GM21526 (cell line): Measurements from ENCODE around the gene ZFAND3.
"Not testable (repeated sequence)": the region's sequence is repeated elsewhere in the genome, so short reads cannot be mapped to it uniquely, and the experiment has no call there.

Experiments
- ATAC-seq: cut with Tn5 transposase; IDR thresholded peaks from one replicate; pipeline ENCODE4 v1.9.1; 2021; ENCODE audit warnings: moderate library complexity; ENCODE audit not compliant: unreplicated experiment, low FRiP score

Gene ZFAND3

DNA sequence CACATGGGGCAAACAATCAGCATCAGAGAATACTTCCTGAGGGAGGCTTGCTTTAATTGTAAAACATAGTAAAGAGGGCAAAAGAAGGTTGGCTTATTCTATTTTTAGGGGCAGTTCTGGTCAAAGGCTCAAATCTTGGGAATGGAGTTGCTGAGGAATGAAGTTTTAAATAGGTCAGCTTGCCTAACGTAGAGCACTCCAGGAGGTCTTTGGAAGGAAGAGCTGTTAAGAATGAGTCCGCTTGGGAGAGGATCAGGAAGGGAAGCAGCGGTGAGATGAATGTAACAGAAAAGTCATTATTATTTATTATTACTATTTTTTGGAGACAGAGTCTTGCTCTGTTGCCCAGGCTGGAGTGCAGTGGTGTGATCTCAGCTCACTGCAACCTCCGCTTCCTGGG, 108.7 kb downstream of the ZFAND3 start:
- no peak for ATAC-seq

DNA sequence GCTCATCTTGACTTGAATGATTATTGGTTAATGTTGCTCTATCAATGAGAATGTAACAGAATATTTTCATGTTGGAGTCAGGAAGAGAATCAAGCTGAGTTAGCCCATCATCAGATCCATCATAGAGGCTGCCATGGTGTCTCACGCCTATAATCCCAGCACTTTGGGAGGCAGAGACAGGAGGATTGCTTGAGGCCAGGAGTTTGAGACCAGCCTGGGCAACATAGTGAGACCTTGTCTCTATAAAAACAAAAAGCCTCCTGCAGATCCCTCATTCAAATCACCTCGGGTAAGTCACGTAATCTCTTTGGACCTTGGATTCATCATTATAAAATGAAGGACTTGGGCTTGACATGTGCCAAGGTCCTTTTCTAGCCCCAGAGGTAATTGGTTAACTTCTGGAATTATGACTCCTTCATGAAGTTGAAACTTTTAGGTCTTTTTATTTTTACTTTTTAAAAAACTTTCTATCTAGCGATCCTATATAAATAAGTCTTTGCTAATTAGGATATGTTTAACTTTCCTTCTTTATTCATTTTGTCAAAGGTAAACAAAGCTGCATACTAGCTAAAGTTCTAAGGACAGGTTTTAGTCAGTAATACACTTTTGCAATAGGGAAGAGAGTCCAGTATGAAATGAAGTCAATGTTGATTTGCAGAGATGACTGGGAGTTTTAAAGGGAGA, 110.9 kb downstream of the ZFAND3 start:
- no peak for ATAC-seq

DNA sequence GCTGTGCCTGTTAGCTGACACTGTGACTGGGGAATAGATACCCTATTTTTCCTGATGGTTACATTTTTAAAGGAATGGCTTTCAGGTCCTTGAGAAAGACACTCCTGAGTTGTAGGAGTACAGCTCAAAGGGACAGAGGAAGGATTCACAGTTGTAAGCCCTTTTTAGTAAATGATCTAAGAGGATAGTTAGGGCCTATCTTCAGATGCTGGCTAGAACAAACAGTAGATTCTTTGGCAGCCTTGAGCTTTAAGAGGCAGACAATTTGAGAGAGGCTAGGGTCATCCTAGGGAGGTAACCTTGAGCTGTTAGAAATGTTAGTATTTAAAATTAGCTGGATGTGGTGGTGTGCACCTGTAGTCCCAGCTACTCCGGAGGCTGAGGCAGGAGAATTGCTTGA, 111.5 kb downstream of the ZFAND3 start:
- no peak for ATAC-seq

DNA sequence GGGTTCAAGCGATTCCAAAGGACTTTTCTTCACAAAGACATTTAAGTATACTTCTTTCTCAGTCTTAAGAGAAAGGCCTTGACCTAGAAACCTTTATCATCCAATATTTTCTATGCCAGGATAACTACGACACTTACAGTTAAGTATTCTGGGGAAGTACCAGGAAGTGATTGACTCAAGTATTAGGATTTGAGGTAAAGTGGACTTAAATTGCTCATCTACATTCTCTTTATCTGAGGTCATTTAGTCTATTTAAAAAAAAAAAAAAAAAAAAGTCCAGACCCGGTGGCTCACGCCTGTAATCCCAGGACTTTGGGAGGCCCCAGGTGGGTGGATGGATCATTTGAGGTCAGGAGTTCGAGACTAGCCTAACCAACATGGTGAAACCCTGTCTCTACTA, 114.7 kb downstream of the ZFAND3 start:
- ATAC-seq, result no peak

DNA sequence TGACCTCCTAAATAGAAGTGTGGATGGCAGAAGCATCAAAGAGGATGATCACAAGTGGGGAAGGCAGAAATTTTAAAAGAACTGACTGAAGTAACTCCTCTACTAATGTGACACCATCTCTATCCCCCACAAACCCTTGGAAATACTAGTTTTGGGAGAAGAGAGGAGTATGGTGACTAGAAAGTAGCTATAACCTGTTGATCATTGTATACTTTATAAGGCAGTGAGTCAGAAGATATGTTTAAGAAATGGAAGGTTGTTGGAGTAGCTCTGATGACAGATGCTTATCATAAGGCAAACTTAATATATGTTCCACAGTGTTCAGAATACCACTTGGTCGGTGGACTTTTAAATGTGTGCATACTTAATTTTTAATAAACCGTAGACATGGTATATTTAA, 116.6 kb downstream of the ZFAND3 start:
- no peak for ATAC-seq

DNA sequence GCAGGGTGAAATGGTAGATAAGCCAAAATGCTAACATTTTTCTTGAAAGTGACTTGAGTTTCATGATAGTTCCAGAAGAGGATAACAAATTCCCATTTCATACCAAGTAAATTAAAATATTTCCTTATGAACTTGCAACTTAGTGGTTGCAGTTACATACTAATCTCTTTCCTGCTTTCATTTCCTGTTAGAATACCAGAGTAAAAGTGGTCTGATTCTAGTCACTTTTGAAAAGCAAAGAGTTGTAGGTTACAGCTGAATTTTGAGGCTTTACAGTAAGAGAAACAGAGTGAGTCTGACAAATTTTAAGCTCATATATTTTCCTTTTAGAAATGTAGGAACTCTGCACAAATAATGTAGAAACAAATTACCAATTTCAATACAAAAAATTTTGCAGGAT, 117.4 kb downstream of the ZFAND3 start:
- ATAC-seq, result no peak

DNA sequence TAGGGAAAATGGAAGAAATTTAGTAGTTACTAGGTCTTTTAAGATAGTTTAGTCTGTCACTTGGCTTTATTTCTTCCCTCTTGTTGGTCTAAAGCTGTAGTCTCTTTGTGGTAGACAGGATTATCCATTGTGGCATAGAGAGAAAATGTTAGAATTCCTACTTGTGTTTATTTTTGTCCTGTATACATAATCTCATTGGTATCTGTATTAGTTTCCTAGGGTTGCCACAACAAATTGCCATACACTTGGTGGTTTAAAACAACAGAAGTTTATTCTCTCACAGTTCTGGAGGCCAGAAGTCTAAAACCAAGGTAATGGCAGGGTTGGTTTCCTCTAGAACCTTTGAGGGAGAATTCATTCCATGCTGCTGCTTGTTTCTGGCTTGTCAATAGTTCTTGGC, 119.4 kb downstream of the ZFAND3 start:
- ATAC-seq, result no peak

DNA sequence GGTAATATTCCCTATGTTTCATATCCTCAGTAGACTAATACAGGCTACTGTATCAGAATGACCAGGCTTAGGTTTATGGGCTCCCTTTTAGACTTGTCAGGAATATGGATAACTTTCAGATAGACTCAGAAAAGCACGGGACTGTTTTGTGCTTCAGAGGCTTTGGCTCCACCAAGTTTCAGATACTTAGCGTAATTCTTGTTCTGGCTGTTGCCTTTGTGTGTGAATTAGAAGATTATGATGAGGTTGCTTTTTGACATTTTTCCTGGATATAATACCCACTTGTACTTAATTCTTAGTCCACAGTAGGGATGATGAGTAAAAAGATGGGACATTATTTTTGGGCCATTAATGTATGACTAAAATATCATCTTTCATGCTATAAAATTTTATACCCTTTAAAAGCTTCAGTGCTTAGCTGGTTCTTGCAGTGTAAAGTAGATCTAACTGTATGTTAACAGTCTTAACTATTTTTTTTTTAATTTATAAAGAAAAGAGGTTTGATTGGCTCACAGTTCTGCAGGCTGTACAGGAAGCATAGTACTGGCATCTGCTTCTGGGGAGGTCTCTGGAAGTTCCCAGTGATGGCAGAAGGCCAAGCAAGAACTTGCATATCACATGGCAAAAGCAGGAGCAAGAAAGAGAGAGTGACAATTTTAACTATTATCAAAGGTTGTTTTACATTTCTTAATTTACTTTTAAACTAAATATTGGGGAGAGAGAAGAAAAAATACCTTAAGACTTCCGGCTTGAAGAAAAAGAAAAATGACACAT, 120.7 kb downstream of the ZFAND3 start:
- ATAC-seq, result no peak

DNA sequence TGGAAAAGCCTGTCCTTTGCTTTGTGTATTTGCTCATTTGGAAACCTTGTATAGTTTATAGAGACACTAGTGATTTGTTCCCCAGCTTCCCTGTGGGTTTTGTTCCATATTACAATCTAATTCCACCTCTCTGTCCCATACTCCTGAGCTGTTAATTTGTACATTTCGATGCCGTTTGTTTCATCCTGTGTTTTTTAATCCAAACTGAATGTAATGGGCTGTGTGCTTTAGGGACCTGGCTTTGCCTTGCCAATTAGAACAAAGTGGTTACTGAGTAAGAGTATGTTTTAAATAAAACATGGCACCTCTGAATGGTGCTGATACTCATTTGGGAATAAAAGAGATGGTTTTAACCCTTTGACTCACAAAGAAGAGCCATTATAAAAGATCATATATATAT, 122.3 kb downstream of the ZFAND3 start:
- no peak for ATAC-seq

DNA sequence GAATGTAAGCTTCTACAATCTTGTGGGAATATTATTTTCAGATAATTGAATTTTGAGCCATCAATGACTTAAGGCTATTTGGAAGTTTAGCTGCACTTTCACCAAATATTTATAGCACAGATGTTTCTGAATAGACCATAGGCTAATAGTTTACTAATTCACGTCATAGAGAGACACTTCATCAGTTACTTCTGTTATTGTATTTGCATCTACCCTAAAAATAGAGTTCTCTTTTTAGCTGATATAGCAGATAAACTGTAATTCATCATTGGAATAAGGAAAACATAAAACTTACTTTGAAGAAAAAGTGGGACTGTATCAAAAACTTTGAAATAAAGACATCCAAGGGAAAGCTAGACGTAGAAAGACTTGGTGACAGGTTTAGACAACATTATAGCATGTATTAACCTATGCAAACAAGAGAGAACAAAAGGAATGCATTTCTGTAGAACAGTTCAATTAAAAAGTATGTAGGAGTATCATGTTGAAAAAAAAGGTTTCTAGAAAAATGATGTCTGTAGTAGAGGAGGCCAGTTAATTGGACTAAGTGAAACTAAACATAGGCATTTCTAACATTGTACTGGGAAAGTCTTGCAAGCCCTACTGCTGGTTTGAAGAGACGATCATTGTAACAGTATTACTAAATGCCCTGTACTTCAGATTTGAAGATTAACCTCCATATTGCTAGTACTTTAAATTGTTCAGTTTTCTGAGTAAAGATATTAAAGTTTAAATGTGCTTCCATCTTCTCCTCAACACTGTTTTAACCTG, 123.3 kb downstream of the ZFAND3 start:
- ATAC-seq, result no peak

DNA sequence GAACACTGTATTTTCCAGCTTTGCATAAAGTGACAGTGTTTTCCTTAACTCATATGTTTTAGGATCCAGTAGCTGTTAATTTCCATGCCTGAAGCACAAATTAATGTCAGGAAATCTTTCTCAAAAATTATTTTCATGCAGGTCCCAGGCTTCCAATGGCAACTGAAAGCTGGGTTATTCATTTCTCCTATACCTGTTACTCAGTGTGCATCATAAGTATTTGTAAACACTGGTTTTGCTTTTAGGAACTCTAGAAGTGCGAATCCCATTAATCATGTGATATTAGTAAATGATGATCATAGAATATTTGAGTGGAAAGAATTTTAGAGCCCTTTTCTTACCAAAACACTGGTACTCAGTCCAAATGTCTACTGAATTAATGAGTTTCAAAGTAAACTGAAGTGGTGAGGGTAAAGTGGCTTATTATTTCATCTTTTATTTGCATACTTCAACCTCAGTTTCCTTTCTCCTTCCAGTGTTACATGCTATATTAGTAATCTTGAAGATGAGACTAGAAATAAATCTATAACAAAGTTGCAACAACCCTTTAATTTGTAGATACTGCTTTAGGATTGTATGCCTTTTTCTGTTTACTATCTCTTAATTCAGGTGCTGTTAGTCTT, 124.0 kb downstream of the ZFAND3 start:
- no peak for ATAC-seq

DNA sequence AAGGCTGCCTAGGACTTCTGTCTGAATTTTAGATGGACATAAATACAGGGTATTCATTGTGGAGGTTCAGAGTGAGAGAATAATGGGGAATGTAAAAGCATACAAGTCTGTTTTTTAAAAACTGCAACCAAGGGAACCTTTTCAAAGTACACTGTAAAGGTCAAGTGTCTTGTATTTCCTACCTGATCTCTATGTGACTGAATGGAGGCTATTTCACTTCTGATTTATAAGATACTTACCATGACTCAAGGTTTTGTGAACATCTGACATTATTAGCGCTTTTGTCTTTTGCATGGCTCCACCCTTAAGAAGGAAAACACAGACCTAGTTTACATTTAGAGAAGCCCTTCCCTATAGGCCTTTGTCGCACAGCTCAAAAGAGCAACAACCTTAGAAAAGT, 126.5 kb downstream of the ZFAND3 start:
- ATAC-seq, result no peak

DNA sequence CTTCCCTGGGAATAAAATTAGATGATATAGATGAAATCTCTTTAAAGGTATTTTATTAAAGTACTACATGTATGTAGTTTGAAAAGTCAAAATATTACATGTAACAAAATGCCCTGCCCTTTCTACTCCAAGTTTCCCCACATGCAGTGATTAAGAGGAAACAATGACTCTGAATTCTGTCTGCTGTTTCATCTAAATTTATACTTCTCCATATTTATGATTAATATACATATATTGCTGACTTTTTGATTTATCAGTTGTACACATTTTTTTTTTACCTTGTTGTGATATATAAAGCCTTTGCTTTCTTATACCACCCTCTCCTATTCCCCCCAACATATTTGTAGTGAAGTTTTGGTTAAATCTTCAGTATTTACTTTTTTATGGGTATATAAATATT, 127.9 kb downstream of the ZFAND3 start:
- ATAC-seq, result no peak

DNA sequence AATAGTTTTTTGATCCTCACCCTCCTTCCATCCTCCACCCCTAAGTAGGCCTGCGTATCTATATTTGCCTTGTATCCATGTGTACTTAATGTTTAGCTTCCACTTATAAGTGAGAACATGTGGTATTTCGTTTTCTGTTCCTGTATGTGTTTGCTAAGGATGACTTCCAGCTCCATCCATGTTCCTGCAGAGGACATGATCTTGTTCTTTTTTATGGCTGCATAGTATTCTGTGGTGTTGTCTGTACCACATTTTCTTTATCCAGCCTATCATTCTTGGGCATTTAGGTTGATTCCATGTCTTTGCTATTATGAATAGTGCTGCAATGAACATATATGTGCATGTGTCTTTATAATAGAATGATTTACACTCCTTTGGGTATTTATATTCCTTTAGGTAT, 129.1 kb downstream of the ZFAND3 start:
- ATAC-seq, result not testable (repeated sequence)

DNA sequence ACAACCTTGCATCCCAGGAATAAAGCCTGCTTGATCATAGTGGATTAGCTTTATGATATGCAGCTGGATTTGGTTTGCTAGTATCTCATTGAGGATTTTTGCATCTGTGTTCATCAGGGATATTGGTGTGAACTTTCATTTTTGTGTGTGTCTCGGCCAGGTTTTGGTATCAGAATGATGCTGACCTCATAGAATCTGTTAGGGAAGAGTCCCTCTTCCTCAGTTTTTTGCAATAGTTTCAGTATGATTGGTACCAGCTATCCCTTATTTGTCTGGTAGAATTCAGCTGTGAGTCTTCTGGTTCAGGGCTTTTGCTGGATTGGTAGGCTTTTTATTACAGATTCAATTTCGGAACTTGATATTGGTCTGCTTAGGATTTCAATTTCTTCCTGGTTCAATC, 132.5 kb downstream of the ZFAND3 start:
- no peak for ATAC-seq

DNA sequence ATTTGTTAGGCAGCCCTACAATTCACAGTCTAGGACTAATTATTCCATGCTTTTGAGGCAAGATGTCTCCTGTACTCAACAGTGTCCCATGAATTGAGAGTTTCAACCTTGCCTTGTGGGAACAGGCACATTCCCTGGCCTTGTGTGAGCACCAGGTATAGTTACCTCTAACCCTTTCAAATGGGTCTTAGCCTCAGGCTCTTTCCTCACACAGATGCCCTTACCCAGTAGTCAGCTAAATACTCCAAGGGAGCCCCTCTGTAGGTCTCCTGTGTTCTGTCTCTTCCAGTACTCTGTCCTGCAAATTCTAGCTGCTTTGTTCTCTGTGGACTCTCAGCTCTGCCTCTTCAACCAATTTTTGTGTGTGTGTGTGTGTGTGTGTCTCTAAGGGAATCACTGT, 135.3 kb downstream of the ZFAND3 start:
- no peak for ATAC-seq

DNA sequence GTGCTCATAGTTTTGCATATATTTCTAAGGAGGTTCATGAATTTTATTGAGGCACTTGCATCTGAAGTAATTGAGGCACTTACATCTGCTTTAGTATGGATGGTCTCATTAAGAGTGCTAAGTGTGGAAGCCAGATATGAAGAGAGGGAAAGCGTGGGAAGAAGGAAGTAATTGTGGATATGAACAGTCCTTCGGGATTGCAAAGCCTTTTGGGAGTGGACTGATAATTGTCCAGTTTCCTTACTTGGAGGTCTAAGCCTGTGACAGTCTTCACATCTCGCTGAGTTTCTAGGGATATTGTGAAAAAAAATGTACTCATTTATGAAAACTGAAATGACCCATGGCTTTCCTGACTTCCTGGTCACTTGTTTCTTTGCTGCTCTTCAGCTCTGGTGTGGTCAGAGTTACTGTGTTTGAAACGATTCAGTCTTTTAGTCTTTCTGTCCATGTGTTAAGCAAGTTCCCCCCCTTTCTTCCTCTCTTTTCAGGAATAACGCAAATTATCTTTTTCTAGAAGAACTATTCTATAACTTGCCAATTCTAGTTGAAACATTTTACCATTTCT, 137.3 kb downstream of the ZFAND3 start:
- ATAC-seq, result no peak

DNA sequence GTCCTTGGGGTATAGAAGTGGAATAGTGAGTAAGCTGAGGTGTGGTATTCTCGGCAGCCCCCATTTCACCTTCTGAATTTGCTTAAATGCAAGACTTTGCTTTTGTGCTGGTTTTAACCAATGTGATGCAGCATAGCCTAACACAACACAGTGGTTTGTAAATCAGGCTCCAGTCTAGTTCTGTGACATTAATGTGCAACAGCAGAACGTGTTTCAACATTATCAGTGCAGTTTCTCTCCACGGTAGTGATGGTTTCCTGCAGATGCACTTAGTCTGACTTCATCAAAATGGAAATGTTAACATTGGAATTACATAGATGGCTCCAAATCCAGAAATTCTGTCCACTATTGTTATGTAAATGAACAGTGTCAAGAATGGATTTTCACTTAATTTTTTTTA, 139.5 kb downstream of the ZFAND3 start:
- ATAC-seq, result no peak

DNA sequence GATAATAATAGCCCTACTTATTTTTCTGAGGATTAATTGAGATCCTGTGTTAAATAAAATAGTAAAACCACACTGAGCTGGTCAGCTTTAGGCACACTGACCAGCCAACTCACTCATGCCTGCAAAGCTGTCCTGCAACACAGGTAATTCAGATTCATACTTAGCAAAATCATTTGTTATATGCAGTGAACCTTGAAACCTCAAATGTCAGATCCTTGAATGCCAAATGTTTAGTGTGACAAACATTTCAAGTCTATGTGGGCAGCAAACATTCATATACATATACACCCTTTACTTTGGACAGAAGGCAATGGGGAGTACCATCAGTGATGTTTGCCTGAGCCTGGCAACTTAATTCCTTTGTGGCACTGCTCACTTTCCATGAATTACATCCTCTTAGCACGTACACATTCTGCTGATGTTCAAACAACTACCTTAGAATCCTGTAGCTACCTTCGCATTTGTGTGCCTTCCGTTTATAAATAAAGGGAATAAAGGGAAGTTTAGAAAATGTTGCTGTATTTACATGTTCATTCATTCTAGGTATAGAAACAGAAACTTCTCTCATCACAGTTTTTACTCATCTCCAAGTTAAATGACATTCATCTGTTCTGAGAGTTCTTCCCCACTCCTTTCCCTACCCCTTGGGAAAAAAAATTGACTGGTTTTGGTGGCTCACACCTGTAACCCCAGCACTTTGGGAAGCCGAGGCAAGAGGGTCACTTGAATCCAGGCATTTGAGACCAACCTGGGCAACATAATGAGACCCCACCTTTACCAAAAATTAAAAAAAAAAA, 140.8 kb downstream of the ZFAND3 start:
- no peak for ATAC-seq

DNA sequence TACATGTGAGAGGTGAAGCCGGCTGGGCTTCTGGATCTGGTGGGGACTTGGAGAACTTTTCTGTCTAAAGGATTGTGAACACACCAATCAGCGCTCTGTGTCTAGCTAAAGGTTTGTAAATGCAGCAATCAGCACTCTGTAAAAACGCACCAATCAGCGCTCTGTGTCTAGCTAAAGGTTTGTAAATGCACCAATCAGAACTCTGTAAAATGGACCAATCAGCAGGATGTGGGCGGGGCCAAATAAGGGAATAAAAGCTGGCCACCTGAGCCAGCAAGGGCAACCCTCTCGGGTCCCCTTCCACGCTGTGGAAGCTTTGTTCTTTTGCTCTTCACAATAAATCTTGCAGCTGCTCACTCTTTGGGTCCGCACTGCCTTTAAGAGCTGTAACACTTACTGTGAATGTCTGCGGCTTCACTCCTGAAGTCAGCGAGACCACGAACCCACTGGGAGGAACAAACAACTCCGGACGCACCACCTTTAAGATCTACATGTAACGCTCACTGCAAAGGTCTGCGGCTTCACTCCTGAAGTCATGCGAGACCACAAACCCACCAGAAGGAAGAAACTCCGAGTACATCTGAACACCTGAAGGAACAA, 143.1 kb downstream of the ZFAND3 start:
- not testable (repeated sequence) for ATAC-seq
